ENCODE results near the gene THOP1. TPM values are rescaled to one million over a fixed set of nuclear protein-coding genes. Genes with fewer than 3 reads are reported as not detected.

THOP1 gene
- polyA plus RNA-seq, 3 donors = 13.4 to 17.6 (median 14.6) TPM

- Mint-ChIP-seq H3K36me3 (peaks cover 53 to 87% of the 10 kb centered on the region in 2 donors), H3K27ac (peak overlapping the region in 1 of 7 donors; percentile 5), H3K4me3 (no peak overlapping the region), H3K9me3 (peaks cover 0 to 4% (median 0%) of the 10 kb centered on the region in 7 donors), H3K27me3 (ENCODE audit: low read depth in 3 of 3) (peaks cover 0 to 2% (median 0%) of the 10 kb centered on the region in 3 donors), H3K4me1 (no peaks in the 10 kb centered on the region)
- H3K27me3 ChIP-seq (ENCODE audit: control insufficient read depth in 2 of 2, insufficient read depth in 2 of 2, low read length in 2 of 2) = no peaks in the 10 kb centered on the region
- no peak for TF ChIP-seq CTCF (IDR thresholded peaks at IDR 0.05)
- WGBS (ENCODE audit: insufficient coverage) = 97% methylated on average over 45 of the region's 48 CpGs
- no peak for DNase-seq
- peaks cover 63 to 83% of the 10 kb centered on the region in 2 donors for H3K36me3 ChIP-seq (replicated peaks in 1 of 2; ENCODE audit: control insufficient read depth in 1 of 2, insufficient read depth in 2 of 2, low read length in 2 of 2)
- H3K9me3 ChIP-seq (replicated peaks in 1 of 2; ENCODE audit: control insufficient read depth in 1 of 2, insufficient read depth in 1 of 2, low read length in 2 of 2) = no peaks in the 10 kb centered on the region
- no peak overlapping the region for H3K4me3 ChIP-seq (replicated peaks in 1 of 3; ENCODE audit: low read depth in 2 of 3, low read length in 3 of 3)
- H3K9ac ChIP-seq (ENCODE audit: insufficient read depth, low read length, poor library complexity, severe bottlenecking) = no peak overlapping the region
- no peak overlapping the region for H3K27ac ChIP-seq (ENCODE audit: low read depth in 1 of 2, low read length in 2 of 2)
- H3K4me1 ChIP-seq (ENCODE audit: control insufficient read depth in 1 of 2, insufficient read depth in 2 of 2, low read length in 2 of 2) = no peaks in the 10 kb centered on the region
- intact Hi-C loops (cut with micrococcal nuclease) = no loop called here
- H2AFZ ChIP-seq (ENCODE audit: insufficient read depth, low read depth, low read length, poor library complexity, severe bottlenecking) = no peak overlapping the region
- H3K79me2 ChIP-seq (ENCODE audit: insufficient read depth, low read length) = no peaks in the 10 kb centered on the region
- H4K20me1 ChIP-seq (ENCODE audit: insufficient read depth, low read length) = no peaks in the 10 kb centered on the region
- H3K4me2 ChIP-seq (replicated peaks; ENCODE audit: extremely low read depth, low read length, poor library complexity, severe bottlenecking) = no peak overlapping the region
These were observed 28.1 kb upstream of the THOP1 start for GRCh38 chr19:2756921-2757881.

GRCh38 chr19:2758601-2759313, 26.5 kb upstream of the THOP1 start:
- Histone ChIP-seq H3K79me2 (ENCODE audit: insufficient read depth, low read length) (no peaks in the 10 kb centered on the region), H3K4me3 (replicated peaks in 1 of 3; ENCODE audit: low read depth in 2 of 3, low read length in 3 of 3) (no peak overlapping the region), H3K4me2 (replicated peaks; ENCODE audit: extremely low read depth, low read length, poor library complexity, severe bottlenecking) (no peak overlapping the region), H3K27ac (ENCODE audit: low read depth in 1 of 2, low read length in 2 of 2) (no peak overlapping the region), H3K27me3 (ENCODE audit: control insufficient read depth in 2 of 2, insufficient read depth in 2 of 2, low read length in 2 of 2) (no peaks in the 10 kb centered on the region), H3K9ac (ENCODE audit: insufficient read depth, low read length, poor library complexity, severe bottlenecking) (no peak overlapping the region), H3K36me3 (replicated peaks in 1 of 2; ENCODE audit: control insufficient read depth in 1 of 2, insufficient read depth in 2 of 2, low read length in 2 of 2) (peaks cover 78 to 93% of the 10 kb centered on the region in 2 donors), H2AFZ (ENCODE audit: insufficient read depth, low read depth, low read length, poor library complexity, severe bottlenecking) (no peak overlapping the region), H4K20me1 (ENCODE audit: insufficient read depth, low read length) (no peaks in the 10 kb centered on the region), H3K4me1 (ENCODE audit: control insufficient read depth in 1 of 2, insufficient read depth in 2 of 2, low read length in 2 of 2) (no peaks in the 10 kb centered on the region), H3K9me3 (replicated peaks in 1 of 2; ENCODE audit: control insufficient read depth in 1 of 2, insufficient read depth in 1 of 2, low read length in 2 of 2) (no peaks in the 10 kb centered on the region)
- no peak for TF ChIP-seq CTCF (IDR thresholded peaks at IDR 0.05)
- Mint-ChIP-seq H3K9me3 (peaks cover 0 to 4% (median 0%) of the 10 kb centered on the region in 7 donors), H3K4me3 (no peak overlapping the region), H3K27ac (peak overlapping the region in 2 of 7 donors; percentile 27 to 32), H3K36me3 (peaks cover 67 to 96% of the 10 kb centered on the region in 2 donors), H3K27me3 (ENCODE audit: low read depth in 3 of 3) (peaks cover 0 to 2% (median 0%) of the 10 kb centered on the region in 3 donors), H3K4me1 (no peaks in the 10 kb centered on the region)
- intact Hi-C loops (cut with micrococcal nuclease) = no loop called here
- no peak for DNase-seq
- 93% methylated on average over 17 of the region's 17 CpGs for WGBS (ENCODE audit: insufficient coverage)
